ENCODE data around the gene RAB40B.
"Not testable (repeated sequence)": the region's sequence is repeated elsewhere in the genome, so short reads cannot be mapped to it uniquely, and the experiment has no call there.

DNA sequence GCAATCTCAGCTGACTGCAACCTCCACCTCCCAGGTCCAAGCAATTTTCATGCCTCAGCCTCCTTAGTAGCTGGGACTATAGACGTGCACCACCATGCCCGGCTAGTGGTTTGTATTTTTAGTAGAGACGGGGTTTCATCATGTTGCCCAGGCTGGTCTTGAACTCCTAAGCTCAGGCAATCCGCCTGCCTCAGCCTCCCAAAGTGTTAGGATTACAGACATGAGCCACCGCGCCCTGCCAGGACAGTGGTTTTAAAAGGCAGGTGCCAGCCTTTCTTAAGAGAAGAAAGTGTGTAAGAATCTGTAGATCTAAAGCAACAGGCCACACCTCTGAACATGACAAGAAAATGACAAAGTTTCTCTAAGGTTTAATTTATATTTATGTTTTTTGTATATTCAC lies 43.9 kb downstream of the RAB40B start:
- TF ChIP-seq, protein P1, sequence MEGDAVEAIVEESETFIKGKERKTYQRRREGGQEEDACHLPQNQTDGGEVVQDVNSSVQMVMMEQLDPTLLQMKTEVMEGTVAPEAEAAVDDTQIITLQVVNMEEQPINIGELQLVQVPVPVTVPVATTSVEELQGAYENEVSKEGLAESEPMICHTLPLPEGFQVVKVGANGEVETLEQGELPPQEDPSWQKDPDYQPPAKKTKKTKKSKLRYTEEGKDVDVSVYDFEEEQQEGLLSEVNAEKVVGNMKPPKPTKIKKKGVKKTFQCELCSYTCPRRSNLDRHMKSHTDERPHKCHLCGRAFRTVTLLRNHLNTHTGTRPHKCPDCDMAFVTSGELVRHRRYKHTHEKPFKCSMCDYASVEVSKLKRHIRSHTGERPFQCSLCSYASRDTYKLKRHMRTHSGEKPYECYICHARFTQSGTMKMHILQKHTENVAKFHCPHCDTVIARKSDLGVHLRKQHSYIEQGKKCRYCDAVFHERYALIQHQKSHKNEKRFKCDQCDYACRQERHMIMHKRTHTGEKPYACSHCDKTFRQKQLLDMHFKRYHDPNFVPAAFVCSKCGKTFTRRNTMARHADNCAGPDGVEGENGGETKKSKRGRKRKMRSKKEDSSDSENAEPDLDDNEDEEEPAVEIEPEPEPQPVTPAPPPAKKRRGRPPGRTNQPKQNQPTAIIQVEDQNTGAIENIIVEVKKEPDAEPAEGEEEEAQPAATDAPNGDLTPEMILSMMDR (conservative IDR thresholded peaks at IDR 0.05; ENCODE audit: low read depth, low read length) = not testable (repeated sequence)
- not testable (repeated sequence) for TF ChIP-seq EZH2 (IDR thresholded peaks at IDR 0.05; ENCODE audit: borderline replicate concordance, low read depth, low read length, poor library complexity, severe bottlenecking)
